Hypothalamus (tissue), 51 donors: ENCODE results near the gene MICAL2.

Experiments used
- DNase-seq, 51 donors: peaks; one replicate each; lab custom pipeline; 2025; lab: John Stamatoyannopoulos, UW

The MICAL2 gene

DNA sequence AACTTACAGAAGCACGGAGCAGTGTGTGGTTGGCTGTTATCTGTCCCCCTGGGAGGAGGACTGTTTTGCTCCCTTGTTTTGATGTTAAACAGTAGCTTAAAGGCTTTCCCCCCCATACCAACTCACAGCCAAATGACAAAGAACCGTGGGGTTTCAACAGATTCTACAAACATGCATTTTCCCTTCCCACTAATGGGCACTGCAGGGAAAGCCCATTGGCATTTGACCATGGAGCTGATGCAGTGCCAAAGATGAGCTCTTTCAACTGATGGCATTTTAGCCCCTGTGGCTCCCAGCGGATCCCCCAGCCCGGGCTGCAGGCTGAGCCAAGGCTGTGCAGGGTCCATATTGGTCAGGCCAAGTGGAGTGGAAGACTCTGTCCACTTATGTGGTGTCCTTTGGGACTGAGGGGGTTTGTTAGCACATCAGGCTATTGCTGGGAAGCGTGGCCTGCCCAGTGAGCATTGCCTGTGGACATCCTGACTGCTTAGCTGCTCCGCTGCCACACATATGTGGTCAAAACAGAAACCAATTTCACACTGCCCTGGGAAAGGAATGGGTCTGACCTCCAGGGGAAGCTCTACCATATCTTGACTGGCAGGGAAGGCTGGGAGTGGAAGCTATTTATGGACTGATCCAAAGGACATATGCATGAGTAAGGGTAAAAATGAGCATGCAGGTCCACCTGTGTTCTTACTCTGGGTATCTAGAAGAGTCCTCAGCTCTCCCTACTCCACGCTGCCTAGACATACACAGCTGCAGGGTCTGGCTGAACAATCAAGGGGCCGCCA is 150.5 kb downstream of the MICAL2 start:
- no peak for DNase-seq

DNA sequence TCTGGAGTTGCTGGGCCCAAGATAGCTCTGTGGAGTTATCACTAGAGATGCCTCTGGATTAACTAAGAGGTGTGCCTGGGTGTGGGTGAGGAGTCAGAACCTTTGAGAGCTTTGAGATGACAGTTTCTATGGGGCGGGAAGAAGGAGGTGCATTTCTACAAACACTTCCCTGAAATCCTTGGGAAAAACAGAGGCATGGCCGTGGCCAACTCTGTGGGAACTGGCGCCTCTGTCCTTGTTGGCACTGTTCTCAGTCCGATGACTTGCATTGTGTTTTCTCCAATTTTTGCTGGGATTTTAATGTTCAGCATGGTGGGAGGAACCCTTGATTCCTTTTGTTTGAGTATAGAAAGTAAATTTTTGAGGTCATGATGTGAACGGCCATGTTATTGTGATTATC is 151.2 kb downstream of the MICAL2 start:
- no peak for DNase-seq

- no peak for DNase-seq
These were observed 152.8 kb downstream of the MICAL2 start for GRCh38 chr11:12263141-12263693.

- DNase-seq, result no peak
These were observed 154.0 kb downstream of the MICAL2 start for GRCh38 chr11:12264361-12264760.

DNA sequence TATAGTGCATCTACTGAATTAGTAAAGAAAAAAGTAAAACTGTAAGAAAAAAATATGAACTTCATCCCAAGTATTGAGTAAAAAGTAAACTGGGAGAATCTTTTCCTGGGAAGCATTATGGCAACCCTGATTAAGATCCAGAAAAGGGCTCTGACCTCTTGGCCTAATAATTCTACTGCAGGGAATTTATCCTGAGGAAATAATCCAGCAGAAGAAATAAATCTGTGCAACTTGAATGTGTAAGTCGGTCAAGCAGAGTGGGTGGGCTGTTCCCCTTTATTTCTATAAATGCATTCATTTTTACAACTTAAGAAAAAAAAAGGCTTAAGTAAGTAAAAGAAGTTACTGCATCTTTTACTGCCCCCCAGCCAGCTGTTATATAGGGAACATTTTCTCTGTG is 155.7 kb downstream of the MICAL2 start:
- DNase-seq, result no peak

- DNase-seq, result no peak
These were observed 156.6 kb downstream of the MICAL2 start for GRCh38 chr11:12266943-12267342.

DNA sequence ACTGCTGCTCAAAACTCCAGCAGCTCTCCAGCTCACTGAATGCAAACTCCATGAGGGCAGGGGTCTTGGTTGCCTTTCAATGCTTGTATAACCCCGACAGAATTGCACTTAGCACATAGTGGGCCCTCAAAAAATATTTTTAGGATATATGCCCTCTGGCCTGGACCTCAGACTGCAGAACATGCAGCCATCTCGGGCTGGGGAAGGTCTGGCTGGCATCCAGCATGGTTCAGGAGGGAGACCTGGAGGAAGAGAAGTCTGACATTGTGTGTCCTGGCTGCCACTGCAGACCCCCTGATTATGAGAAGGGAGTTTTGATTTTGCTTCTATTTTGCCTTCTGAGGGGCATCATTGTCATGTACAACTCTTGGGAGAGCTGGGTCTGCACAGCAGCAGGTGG is 157.5 kb downstream of the MICAL2 start:
- DNase-seq, result no peak

GRCh38 chr11:12269104-12269441 is 158.7 kb downstream of the MICAL2 start:
- DNase-seq, result no peak

DNA sequence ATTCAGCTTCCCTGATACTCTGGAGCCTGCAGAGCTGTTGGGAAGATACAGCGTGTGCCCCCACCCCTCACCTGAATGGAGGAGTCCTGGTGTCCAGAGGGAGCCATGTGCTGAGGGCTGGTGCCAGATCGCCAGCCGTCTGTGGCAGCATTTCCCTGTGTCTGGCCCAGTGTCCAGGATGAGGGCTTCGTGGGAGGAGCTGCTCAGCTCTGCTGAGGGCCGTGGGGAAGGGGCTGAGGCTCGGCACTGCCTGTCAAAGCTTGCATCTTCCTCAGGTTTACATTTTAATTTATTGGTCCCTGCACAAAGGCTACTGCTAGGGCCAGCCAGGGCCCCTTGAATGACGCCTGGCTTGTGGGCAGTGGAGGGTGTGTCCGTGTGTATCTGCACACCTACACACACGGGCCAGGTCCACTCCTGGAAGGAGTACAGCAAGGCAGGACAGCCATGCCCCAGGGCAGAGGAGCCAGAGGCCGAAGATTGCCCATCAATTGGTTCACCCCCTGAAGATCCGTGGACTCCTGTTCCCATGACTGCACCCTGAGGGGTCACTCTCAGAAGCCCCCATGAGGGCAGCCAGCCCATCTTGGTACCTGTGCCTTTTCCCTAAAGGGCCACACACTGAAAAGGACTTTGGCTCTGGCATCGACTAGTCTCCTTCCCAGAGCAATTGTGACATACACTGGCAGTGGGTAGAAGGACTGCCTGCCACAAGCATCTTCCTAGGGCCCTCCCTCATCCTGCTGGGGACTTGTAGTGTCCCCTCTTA is 159.2 kb downstream of the MICAL2 start:
- no peak for DNase-seq

- DNase-seq, result no peak
These were observed 159.9 kb downstream of the MICAL2 start for GRCh38 chr11:12270215-12270797.

DNA sequence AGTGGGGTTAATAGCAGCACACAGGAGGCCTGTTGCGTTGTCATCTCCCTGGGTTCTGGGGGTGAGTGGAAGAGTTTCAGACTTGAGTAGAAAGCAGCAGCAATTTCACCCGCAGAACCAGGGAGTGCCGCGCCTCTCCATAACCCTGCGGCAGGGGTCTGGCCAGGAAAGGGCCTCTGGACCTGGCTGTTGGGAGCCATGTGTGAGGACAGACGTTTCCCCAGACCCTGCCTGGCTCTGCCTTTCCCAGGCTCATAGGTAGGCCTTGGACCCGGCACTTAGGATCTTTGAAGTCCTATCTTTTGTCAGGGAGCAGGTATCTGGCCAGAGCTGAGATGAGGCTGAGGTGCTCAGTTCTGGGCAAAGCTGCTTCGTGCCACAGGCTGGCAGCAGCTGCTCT is 160.4 kb downstream of the MICAL2 start:
- DNase-seq, result no peak

GRCh38 chr11:12271241-12271640 is 160.9 kb downstream of the MICAL2 start:
- no peak for DNase-seq

GRCh38 chr11:12271826-12272366 is 161.5 kb downstream of the MICAL2 start:
- no peak for DNase-seq

DNA sequence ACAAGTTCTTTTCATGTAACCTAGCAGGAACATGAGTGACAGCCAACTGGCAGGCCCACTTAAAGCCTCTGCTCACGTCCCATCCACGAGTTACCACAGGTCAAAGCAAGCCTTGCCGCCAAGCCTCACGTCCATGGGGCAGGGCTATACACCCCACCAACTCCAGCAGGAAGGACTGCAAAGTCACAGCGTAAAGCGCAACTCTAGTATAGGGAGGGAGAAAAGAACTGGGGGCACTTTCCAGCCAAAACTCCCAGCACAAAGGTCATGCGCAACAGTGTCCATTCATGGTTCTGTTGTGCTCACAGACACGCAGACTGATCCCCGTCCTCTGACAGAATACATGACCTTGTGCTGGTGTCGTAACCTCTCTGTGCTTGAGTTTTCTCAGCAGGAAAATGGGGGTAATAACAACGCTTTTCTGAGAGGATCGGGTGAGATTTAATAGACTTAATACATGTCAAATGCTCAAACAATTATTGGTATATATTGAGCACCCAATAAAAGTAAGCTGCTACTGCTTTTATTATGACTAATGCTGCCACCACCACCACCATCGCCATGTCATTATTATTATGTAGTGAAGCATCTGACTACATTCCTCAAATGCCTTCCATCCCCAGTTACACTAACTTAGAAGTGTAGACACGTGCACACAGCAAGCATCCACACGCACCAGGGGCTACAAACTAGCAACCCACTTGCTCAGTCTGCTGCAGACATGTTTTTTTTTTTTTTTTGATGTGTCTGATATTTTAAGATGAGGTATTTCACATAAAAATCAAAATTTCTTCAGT is 162.6 kb downstream of the MICAL2 start:
- no peak for DNase-seq

DNA sequence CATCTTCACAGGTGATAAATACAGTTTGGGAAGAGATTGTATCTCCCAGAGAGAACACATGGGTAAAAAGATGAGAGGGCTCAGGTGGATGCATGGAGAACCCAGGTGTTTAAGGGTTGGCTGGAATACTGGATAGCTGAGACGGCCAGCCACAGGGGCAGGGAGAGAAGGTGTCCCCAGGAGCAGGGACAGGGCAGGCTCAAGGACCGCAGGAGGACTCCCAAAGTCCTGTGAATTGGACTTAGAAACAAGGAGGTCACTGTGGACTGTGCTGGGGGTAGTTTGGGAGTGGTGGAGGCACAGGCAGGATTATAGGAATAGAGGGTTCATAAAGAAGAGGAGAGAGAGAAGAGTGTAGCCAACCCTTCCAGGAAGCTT is 163.2 kb downstream of the MICAL2 start:
- no peak for DNase-seq

DNA sequence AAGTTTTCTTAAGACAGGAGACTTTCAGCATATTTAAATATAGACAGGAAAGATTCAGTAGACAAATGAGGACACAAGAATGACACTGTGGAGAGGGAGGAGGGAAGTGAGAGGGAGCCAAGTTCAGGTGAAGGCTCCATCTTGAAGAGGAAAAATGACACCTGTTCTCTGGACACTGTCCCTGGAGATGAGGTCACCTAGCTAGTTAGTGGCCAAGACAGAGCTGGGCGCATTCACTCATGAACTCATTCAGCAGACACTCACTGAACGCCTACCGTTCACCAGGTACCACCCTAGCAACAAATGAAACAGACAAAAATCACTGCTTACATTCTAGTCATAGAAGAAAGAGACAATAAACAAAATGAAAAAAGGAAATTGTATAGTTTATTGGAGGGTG is 163.7 kb downstream of the MICAL2 start:
- no peak for DNase-seq

- DNase-seq, result no peak
These were observed 164.3 kb downstream of the MICAL2 start for GRCh38 chr11:12274558-12275197.

GRCh38 chr11:12275818-12276217 is 165.4 kb downstream of the MICAL2 start:
- no peak for DNase-seq

- DNase-seq, result no peak
These were observed 166.0 kb downstream of the MICAL2 start for GRCh38 chr11:12276356-12276755.

- DNase-seq, result no peak
These were observed 166.6 kb downstream of the MICAL2 start for GRCh38 chr11:12276831-12277475.
